A549 (cell line): Measurements from ENCODE around the gene UNC5A.

ENCODE experiments used
- JUNB ChIP-seq: fragments of >200 bp; sonication (Bioruptor Twin); formaldehyde crosslinking; IDR thresholded peaks from 2 replicates; pipeline ENCODE4 v1.6.1; 2016
- KDM5A ChIP-seq: fragments of 200-600 bp; sonication (generic); IDR thresholded peaks from 2 replicates; pipeline ENCODE4 v1.6.1; 2016; ENCODE audit warnings: antibody characterized with exemption, mild to moderate bottlenecking
- RAD21 ChIP-seq, 2 experiments: fragments of >200 bp in 1 of 2; sonication (Bioruptor Twin) in 1 of 2; formaldehyde crosslinking in 1 of 2; IDR thresholded peaks in 1 of 2; conservative IDR thresholded peaks in 1 of 2; 2 replicates in 1 of 2; 3 replicates in 1 of 2; pipeline ENCODE4 v1.6.1; 2012 to 2018; ENCODE audit warnings: inconsistent platforms in 1 of 2
- TF ChIP-seq, protein P1 (sequence below): fragments of >200 bp; sonication (Bioruptor Twin); formaldehyde crosslinking; IDR thresholded peaks from 3 replicates; pipeline ENCODE4 v1.5.1; 2016
- TF ChIP-seq, protein P2 (sequence below): fragments of 450-650 bp; IDR thresholded peaks from 2 replicates; pipeline ENCODE4 v1.6.1; 2014; ENCODE audit warnings: antibody characterized with exemption

DNA sequence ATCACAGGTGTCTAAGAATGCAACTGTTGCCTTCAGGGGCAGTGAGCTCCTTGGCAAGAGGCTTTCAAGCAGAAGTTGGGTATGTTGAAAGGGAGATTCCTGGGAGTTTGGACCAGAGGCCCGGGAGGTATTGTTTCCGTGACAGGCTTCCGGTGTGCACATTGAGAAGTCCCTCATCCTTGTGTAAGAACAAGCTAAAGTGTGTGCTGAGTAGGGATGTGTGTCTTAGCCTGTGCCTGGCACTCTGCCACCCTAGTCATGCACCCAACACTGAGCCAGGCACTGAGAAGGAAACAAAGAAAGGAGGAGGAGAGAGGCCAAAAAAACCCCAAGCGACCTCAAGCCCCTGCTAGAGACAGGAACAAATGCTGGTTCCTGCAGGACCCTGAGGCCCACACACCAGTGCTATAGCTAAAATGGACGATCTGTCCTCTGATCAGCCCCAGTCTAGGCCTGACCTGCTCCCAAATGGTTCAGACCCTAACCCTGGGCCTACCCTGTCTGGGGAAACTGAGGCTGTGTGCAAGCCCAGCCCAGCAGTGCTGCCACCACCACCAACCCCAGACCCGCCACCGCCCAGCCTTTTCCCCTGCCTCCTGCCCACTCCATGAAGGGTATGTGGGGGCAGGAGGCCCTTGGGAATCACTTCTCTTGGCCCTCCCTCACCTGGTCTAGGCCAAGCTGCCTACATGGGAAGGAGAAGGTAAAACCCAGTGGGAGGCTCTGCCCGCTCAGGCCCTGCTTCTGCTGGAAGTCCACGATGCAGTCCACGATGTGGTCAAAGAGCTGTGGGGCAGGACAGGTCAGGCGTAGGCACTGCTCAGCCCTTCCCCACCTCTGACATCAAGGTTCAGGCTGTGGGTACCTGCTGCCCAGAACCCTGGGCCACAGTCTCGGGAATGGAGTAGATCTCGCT is 76.2 kb downstream of the UNC5A start:
- TF ChIP-seq JUNB (no peak), KDM5A (no peak), RAD21 (conservative IDR thresholded peaks at IDR 0.05 in 1 of 2, IDR thresholded peaks at IDR 0.05 in 1 of 2) (no peak)
- TF ChIP-seq, protein P1, sequence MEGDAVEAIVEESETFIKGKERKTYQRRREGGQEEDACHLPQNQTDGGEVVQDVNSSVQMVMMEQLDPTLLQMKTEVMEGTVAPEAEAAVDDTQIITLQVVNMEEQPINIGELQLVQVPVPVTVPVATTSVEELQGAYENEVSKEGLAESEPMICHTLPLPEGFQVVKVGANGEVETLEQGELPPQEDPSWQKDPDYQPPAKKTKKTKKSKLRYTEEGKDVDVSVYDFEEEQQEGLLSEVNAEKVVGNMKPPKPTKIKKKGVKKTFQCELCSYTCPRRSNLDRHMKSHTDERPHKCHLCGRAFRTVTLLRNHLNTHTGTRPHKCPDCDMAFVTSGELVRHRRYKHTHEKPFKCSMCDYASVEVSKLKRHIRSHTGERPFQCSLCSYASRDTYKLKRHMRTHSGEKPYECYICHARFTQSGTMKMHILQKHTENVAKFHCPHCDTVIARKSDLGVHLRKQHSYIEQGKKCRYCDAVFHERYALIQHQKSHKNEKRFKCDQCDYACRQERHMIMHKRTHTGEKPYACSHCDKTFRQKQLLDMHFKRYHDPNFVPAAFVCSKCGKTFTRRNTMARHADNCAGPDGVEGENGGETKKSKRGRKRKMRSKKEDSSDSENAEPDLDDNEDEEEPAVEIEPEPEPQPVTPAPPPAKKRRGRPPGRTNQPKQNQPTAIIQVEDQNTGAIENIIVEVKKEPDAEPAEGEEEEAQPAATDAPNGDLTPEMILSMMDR: no peak
- TF ChIP-seq, protein P2, sequence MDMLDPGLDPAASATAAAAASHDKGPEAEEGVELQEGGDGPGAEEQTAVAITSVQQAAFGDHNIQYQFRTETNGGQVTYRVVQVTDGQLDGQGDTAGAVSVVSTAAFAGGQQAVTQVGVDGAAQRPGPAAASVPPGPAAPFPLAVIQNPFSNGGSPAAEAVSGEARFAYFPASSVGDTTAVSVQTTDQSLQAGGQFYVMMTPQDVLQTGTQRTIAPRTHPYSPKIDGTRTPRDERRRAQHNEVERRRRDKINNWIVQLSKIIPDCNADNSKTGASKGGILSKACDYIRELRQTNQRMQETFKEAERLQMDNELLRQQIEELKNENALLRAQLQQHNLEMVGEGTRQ: no peak
